ENCODE results near the gene ULK2.

ULK2 gene

DNA sequence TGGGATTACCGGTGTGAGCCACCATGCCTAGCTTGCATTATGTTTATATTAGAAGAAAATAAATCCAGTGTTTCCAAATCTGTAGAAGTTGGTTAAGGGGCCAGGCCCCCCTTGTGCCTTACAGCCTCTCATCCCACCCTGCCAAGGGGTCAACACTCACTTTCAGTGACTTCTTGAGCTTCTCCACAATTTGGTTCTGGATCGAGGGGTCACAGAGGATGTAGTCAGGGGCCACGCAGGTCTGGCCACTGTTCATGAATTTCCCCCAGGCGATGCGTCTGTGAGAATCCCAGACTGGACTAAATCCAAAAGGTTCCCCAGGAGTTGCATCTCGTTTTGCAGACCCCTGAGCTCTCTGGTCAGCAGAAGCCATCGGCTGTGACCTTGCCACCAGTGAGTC lies 126.8 kb downstream of the ULK2 start:
- no peak overlapping the region for H3K9ac ChIP-seq (ENCODE audit: low read length)
- no peak overlapping the region for H3K4me3 ChIP-seq (ENCODE audit: low read length)
- H3K9me3 ChIP-seq (ENCODE audit: control insufficient read depth, low read length) = no peaks in the 10 kb centered on the region

DNA sequence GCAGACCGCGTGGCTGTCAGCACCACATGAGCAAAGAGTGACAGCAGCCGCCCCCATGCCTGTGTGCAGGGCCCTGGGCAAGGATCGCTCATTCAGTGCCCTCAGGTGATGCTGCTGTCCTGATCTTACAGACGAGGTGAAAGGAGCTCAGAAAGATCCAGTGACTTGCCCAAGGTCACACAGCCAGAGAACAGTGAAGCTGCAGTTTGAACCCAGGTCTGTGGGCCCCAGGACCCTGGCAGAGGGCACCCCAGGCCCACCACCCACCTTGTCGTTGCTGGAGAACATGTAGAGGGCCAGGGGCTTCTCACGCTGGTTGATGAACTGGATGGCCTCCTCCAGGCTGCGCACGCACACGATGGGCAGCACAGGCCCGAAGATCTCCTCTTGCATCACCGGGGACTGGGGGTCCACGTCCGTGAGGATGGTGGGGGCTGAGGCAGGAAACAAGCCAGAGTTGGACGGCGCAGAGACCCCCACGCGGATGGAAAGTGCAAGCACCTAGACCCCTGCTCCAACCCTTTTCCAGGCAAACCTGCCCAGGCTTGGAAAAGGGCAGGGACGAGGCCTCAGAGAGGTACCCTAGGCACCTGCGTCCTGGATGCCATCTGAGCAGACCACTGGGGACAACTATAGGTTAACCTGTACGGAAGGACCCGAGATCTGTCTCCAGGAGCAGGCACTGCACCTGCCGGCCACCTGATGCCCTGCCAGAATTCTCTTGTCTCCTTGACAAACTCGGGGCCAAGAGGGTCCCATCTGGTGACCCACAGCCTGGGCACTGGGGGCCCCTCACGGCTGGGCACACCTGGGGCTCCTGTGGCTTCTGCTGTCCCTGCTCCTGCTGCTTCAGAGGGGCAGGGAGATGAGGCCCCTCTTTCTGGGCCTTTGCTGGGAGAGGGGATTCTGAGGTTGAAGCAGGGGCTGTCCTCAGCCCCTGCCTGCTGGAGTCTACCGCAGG lies 128.2 kb downstream of the ULK2 start:
- H3K9me3 ChIP-seq (ENCODE audit: control insufficient read depth, low read length) = no peaks in the 10 kb centered on the region
- H3K4me1 ChIP-seq (ENCODE audit: control insufficient read depth, insufficient read depth, low read length) = peaks cover 22% of the 10 kb centered on the region
- H3K27me3 ChIP-seq (ENCODE audit: control insufficient read depth, insufficient read depth, low read length) = no peaks in the 10 kb centered on the region
- no peak overlapping the region for H3K4me3 ChIP-seq (ENCODE audit: low read length)
- no peaks in the 10 kb centered on the region for H3K36me3 ChIP-seq (ENCODE audit: control insufficient read depth, insufficient read depth, low read length)
- no peak overlapping the region for H3K9ac ChIP-seq (ENCODE audit: low read length)

More for the DNA sequence above, 126.8 kb downstream of the ULK2 start:
- peaks cover 22% of the 10 kb centered on the region for H3K4me1 ChIP-seq (ENCODE audit: control insufficient read depth, insufficient read depth, low read length)
- H3K27me3 ChIP-seq (ENCODE audit: control insufficient read depth, insufficient read depth, low read length) = no peaks in the 10 kb centered on the region
- H3K36me3 ChIP-seq (ENCODE audit: control insufficient read depth, insufficient read depth, low read length) = no peaks in the 10 kb centered on the region

DNA sequence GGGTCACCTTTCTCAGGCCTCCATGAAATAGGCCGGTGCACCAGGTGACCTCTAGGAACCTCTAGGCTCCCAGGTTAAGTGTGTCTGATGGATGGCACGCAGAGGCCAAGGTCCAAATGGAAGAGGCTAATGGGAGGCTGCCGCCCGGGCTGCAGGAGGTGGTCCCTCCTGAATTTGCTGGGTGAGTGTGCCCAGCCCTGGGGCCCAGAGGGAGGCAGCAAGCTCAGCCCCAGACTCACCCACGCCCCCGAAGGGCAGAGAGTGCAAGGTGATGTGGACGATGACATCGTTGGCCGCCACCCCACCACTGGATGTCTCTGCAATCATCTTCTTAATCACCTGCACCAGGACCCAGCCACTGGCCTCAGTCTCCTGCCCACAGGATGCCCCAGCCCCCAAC lies 129.0 kb downstream of the ULK2 start:
- Histone ChIP-seq H3K9ac (ENCODE audit: low read length) (no peak overlapping the region), H3K36me3 (ENCODE audit: control insufficient read depth, insufficient read depth, low read length) (no peaks in the 10 kb centered on the region), H3K4me3 (ENCODE audit: low read length) (no peak overlapping the region), H3K27me3 (ENCODE audit: control insufficient read depth, insufficient read depth, low read length) (no peaks in the 10 kb centered on the region), H3K4me1 (ENCODE audit: control insufficient read depth, insufficient read depth, low read length) (peaks cover 30% of the 10 kb centered on the region), H3K9me3 (ENCODE audit: control insufficient read depth, low read length) (no peaks in the 10 kb centered on the region)

DNA sequence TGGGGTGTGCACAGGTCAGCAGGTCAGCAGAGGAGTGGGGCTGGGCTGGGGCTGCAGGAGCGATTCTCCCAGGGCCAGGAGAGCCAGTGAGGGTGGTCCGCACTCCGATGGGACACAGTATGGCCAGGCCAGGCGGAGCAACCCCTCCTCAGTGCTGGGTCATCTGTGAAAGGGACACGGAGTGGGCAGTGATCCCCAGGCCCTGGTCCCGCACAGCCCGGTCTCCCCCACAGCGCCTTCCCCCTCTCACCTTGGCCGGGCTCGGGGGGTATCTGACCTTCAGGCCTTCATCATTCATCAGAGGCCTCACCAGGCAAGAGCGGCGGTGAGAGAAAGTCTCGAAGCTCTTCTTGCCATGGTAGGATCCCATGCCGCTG lies 129.7 kb downstream of the ULK2 start:
- Histone ChIP-seq H3K9ac (ENCODE audit: low read length) (no peak overlapping the region), H3K27me3 (ENCODE audit: control insufficient read depth, insufficient read depth, low read length) (no peaks in the 10 kb centered on the region), H3K4me3 (ENCODE audit: low read length) (no peak overlapping the region), H3K9me3 (ENCODE audit: control insufficient read depth, low read length) (no peaks in the 10 kb centered on the region), H3K4me1 (ENCODE audit: control insufficient read depth, insufficient read depth, low read length) (peaks cover 30% of the 10 kb centered on the region), H3K36me3 (ENCODE audit: control insufficient read depth, insufficient read depth, low read length) (no peaks in the 10 kb centered on the region)

DNA sequence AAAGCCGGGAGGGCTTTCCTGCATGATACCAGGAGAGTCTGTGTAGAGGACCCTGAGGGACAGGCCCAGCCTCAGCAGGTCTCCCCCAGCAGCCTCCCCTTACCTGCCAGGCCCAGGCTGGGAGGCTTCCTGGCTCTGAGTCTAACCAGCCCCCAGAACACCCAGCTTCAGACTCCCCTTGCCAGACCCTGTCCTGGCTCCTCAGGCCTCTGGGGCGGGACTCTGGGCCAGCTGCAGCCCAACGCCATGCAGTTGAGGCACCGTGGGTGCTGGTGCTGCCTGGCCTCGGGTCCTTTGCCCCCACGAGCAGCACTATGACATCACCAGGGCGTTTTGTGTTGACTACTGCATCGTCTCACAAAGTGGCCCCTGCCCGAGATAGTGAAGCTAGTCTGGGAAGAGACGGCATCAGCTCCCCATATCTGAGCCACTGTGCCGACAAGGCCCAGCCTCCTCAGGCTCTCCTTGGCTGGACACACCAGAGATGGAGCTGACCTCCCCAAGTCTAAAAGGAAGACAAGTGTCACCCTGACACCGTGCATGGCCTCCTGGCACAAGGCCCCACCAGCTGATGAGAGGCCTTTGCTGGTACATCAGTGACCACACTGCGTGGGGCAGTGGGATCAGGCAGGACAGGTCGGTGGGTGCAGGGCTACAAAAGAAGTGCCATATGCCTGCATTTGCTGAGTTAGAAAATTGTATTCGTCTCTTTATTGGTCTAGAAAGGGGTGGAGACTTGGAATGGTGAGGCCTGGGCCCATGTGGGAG lies 130.2 kb downstream of the ULK2 start:
- H3K36me3 ChIP-seq (ENCODE audit: control insufficient read depth, insufficient read depth, low read length) = no peaks in the 10 kb centered on the region
- H3K9me3 ChIP-seq (ENCODE audit: control insufficient read depth, low read length) = no peaks in the 10 kb centered on the region
- no peaks in the 10 kb centered on the region for H3K27me3 ChIP-seq (ENCODE audit: control insufficient read depth, insufficient read depth, low read length)
- H3K4me1 ChIP-seq (ENCODE audit: control insufficient read depth, insufficient read depth, low read length) = peaks cover 28% of the 10 kb centered on the region
- no peak overlapping the region for H3K4me3 ChIP-seq (ENCODE audit: low read length)
- H3K9ac ChIP-seq (ENCODE audit: low read length) = no peak overlapping the region

DNA sequence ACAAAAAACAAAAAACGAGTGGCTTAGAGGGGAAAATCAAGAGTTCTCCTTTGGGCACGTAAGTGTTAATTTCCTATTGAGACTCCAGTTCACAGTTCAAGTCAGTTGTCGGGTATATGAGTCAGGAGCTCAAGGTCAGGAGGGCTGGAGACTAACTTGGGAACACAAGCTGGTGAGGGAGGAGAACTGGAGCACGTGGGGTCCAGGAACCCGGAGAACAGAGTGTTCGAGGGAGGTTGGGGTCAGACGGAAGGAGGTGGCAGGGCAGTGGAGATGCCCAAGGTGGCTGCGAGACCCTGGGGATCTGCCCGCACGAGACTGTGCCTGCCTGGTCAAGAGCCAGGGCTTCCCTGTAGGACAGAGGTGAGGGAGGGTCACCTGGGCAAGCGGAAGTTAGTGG lies 131.7 kb downstream of the ULK2 start:
- H3K36me3 ChIP-seq (ENCODE audit: control insufficient read depth, insufficient read depth, low read length) = no peaks in the 10 kb centered on the region
- no peak overlapping the region for H3K4me3 ChIP-seq (ENCODE audit: low read length)
- H3K27me3 ChIP-seq (ENCODE audit: control insufficient read depth, insufficient read depth, low read length) = no peaks in the 10 kb centered on the region

DNA sequence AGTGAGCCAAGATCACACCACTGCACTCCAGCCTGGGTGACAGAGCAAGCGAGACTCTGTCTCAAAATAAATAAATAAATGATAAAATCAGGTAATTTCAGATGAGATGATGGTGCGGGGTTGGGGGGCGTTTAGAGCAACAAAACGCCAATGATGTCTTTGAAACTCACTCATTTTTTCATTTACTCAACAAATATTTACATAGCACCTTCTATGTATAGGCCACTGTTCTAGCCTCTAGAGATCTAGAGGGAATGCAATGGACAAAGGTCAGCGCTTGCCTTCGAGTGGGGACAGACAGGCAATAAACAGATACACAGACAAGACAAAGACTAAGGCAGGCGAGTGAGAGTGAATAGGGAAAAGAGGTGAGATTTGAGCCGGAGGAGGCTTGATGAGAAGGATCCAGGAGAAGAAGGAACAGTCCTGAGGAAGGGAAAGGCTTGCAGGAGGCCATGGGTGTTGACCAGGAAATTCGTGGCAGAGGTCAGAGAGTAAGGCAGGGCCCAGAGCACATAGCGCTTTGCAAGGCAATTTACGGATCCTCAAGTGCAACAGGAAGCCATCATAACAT lies 133.7 kb downstream of the ULK2 start:
- H3K36me3 ChIP-seq (ENCODE audit: control insufficient read depth, insufficient read depth, low read length) = no peaks in the 10 kb centered on the region
- no peaks in the 10 kb centered on the region for H3K27me3 ChIP-seq (ENCODE audit: control insufficient read depth, insufficient read depth, low read length)
- H3K4me3 ChIP-seq (ENCODE audit: low read length) = no peak overlapping the region
- no peaks in the 10 kb centered on the region for H3K9me3 ChIP-seq (ENCODE audit: control insufficient read depth, low read length)
- peaks cover 28% of the 10 kb centered on the region for H3K4me1 ChIP-seq (ENCODE audit: control insufficient read depth, insufficient read depth, low read length)
- H3K9ac ChIP-seq (ENCODE audit: low read length) = no peak overlapping the region

More for the DNA sequence above, 131.7 kb downstream of the ULK2 start:
- peaks cover 28% of the 10 kb centered on the region for H3K4me1 ChIP-seq (ENCODE audit: control insufficient read depth, insufficient read depth, low read length)
- H3K9ac ChIP-seq (ENCODE audit: low read length) = no peak overlapping the region
- no peaks in the 10 kb centered on the region for H3K9me3 ChIP-seq (ENCODE audit: control insufficient read depth, low read length)

DNA sequence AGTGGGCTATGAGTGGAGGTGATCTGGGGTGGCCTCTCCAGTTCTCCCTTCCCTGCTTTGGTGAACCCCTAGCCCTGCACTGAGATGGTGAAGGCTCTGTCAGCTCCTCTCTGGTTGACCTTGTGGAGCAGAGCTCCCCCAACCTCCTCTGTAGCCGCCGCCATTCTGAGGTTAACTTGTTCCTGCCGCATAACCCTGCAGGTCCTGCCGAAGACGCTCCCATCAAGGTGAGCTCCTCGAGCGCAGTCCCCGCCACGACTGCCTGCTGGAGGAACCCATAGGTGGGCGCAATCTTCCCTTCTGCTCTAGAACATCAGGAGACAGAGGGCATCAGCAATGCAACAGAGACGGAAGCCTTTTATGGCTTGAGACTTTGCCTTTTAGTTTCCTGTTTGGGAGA lies 136.1 kb downstream of the ULK2 start:
- H3K27me3 ChIP-seq (ENCODE audit: control insufficient read depth, insufficient read depth, low read length) = no peaks in the 10 kb centered on the region
- H3K9me3 ChIP-seq (ENCODE audit: control insufficient read depth, low read length) = no peaks in the 10 kb centered on the region
- H3K4me3 ChIP-seq (ENCODE audit: low read length) = no peak overlapping the region
- no peaks in the 10 kb centered on the region for H3K36me3 ChIP-seq (ENCODE audit: control insufficient read depth, insufficient read depth, low read length)
- H3K4me1 ChIP-seq (ENCODE audit: control insufficient read depth, insufficient read depth, low read length) = peaks cover 47% of the 10 kb centered on the region
- no peak overlapping the region for H3K9ac ChIP-seq (ENCODE audit: low read length)

DNA sequence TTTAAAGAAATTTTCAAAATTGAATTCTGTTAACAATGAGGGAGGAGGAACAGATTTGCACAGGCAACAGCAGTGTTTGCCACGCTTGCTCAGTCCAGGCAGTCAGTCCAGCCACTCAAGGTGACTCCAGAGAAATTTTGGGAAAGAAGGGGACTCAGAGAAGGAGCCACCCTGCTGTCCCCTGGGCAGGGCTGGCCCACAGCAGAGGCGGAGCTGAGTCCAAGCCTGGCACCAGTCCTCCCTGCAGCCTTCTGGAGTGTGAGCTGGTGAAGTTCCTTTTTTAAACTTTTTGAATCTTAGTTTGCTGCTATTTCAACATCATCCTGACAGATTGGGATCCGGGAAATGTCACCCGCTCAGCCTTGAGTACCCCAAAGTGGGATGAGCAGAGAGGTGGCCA lies 136.9 kb downstream of the ULK2 start:
- Histone ChIP-seq H3K4me1 (ENCODE audit: control insufficient read depth, insufficient read depth, low read length) (peaks cover 41% of the 10 kb centered on the region), H3K36me3 (ENCODE audit: control insufficient read depth, insufficient read depth, low read length) (no peaks in the 10 kb centered on the region), H3K9me3 (ENCODE audit: control insufficient read depth, low read length) (no peaks in the 10 kb centered on the region), H3K4me3 (ENCODE audit: low read length) (no peak overlapping the region), H3K9ac (ENCODE audit: low read length) (no peak overlapping the region), H3K27me3 (ENCODE audit: control insufficient read depth, insufficient read depth, low read length) (no peaks in the 10 kb centered on the region)

DNA sequence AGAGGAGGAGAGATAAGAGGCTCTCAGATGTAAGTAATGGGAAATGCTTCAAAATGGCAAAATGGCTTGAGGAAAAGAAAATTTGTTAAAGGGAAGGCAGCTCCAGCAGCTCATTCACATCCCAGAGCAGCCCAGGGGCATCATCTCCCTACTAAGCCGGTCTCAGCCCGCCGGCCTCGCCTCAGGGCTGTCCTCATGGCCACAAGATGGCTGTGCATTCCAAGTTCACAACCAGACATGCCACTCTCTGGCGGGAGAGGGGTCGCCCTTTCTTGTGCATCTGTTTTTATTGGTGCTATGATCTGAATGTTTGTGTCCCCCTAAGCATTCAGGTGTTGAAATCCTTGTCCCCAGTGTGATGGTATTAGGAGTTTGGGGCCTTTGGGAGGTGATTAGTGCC lies 137.8 kb downstream of the ULK2 start:
- Histone ChIP-seq H3K27me3 (ENCODE audit: control insufficient read depth, insufficient read depth, low read length) (no peaks in the 10 kb centered on the region), H3K9ac (ENCODE audit: low read length) (no peak overlapping the region), H3K36me3 (ENCODE audit: control insufficient read depth, insufficient read depth, low read length) (no peaks in the 10 kb centered on the region), H3K9me3 (ENCODE audit: control insufficient read depth, low read length) (no peaks in the 10 kb centered on the region), H3K4me3 (ENCODE audit: low read length) (no peak overlapping the region), H3K4me1 (ENCODE audit: control insufficient read depth, insufficient read depth, low read length) (peaks cover 40% of the 10 kb centered on the region)

DNA sequence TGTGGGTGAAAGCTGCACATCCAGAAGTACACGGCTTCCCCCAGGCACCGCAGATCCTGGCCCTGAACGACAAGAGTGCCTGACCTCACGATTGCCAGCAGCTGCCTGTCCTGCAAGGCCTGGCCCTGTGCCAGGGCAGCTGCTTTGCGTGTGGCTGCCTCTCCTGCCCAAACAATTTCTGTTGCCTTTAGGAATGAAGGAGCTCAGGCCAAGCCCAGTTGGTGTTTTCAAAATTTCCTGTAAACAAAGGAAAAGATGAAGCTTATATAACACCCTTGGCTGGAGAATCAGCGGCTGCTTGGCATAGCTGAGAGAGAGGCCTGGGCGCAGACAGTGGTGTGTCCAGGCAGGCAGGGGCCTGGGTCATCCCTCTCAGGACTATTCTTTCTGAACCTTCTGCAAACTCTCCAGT lies 139.6 kb downstream of the ULK2 start:
- H3K9ac ChIP-seq (ENCODE audit: low read length) = peak overlapping the region; percentile 22

More for the DNA sequence above, 139.6 kb downstream of the ULK2 start:
- Histone ChIP-seq H3K4me3 (ENCODE audit: low read length) (no peak overlapping the region), H3K27me3 (ENCODE audit: control insufficient read depth, insufficient read depth, low read length) (no peaks in the 10 kb centered on the region), H3K4me1 (ENCODE audit: control insufficient read depth, insufficient read depth, low read length) (peaks cover 36% of the 10 kb centered on the region), H3K9me3 (ENCODE audit: control insufficient read depth, low read length) (no peaks in the 10 kb centered on the region), H3K36me3 (ENCODE audit: control insufficient read depth, insufficient read depth, low read length) (no peaks in the 10 kb centered on the region)

Measured in mucosa of stomach (tissue), 1 donor.